ENCODE results near the gene PCCA. TPM values are rescaled to one million over a fixed set of nuclear protein-coding genes. Genes with fewer than 3 reads are reported as not detected.

PCCA gene
- total RNA-seq, 2 donors from 2014 or later: 19.6 to 38.6 TPM

DNA sequence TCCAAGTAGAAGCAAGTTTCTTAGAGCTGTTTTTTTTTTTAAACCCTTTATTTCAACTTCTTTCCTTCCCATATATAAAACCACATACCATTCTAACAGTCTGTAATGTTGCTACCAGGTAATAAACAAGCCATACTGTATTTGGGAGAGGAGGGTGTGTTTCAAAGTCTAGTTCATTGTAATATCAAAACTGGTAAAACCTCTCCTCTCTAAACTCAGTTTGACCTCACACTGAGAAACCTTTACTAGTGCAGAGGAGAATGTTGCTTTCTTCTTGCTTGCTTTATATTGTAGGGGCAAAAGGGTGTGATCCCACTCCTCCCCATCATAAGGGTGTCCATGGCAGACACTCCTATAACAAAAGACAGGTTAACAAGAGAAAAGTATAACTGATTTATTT lies 344.6 kb downstream of the PCCA start:
- no peaks in the 10 kb centered on the region for H3K4me1 ChIP-seq
- DNase-seq (ENCODE audit: low spot score): no peak
- no peak overlapping the region for H3K27ac ChIP-seq
- no peak overlapping the region for H3K4me3 ChIP-seq
- no peaks in the 10 kb centered on the region for H3K9me3 ChIP-seq
- no peaks in the 10 kb centered on the region for H3K36me3 ChIP-seq
- H3K27me3 ChIP-seq: no peaks in the 10 kb centered on the region
- TF ChIP-seq, protein P1, sequence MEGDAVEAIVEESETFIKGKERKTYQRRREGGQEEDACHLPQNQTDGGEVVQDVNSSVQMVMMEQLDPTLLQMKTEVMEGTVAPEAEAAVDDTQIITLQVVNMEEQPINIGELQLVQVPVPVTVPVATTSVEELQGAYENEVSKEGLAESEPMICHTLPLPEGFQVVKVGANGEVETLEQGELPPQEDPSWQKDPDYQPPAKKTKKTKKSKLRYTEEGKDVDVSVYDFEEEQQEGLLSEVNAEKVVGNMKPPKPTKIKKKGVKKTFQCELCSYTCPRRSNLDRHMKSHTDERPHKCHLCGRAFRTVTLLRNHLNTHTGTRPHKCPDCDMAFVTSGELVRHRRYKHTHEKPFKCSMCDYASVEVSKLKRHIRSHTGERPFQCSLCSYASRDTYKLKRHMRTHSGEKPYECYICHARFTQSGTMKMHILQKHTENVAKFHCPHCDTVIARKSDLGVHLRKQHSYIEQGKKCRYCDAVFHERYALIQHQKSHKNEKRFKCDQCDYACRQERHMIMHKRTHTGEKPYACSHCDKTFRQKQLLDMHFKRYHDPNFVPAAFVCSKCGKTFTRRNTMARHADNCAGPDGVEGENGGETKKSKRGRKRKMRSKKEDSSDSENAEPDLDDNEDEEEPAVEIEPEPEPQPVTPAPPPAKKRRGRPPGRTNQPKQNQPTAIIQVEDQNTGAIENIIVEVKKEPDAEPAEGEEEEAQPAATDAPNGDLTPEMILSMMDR (IDR thresholded peaks at IDR 0.05): no peak

DNA sequence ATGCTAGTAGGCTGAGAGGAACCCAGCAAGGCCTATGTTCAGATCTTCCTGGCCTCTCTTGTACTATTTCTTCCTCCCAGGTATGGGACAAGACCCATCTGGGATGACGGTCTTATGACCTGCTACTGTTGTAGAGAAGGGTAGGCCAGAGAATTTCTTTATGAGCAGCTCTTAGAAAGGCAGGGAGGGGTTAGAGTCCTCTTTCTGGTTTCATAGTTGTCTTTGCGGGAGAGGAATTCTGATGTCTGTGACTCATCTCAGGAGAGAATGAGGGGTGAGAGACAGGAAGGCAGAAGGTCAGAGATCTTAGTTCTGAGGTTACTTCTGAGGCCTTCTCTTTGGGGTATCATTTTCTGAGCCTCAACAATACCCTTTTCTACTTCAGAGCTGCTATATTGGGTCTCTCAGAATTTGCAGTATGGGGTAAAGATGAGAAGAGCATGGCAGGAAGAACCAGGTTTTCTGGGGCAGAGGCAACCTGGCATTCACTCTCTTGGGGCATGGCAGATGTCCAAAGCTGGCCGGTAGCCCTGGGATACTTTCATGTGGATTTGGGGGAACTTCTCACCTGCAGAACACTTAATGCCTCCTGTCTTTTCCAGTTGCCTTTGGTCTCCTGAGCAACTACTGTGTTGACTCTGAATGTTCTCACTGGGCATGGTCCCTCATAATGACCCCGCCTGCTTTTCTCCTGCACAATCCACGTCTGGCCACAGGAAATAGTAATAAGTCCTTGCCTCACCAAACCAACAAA lies 345.3 kb downstream of the PCCA start:
- Histone ChIP-seq H3K4me1 (no peaks in the 10 kb centered on the region), H3K36me3 (no peaks in the 10 kb centered on the region), H3K27ac (no peak overlapping the region), H3K4me3 (no peak overlapping the region), H3K27me3 (no peaks in the 10 kb centered on the region), H3K9me3 (no peaks in the 10 kb centered on the region)
- no peak for DNase-seq (ENCODE audit: low spot score)
- TF ChIP-seq, protein P1 (IDR thresholded peaks at IDR 0.05): no peak

- no peak overlapping the region for H3K4me3 ChIP-seq
- TF ChIP-seq, protein P1 (IDR thresholded peaks at IDR 0.05): no peak
- DNase-seq (ENCODE audit: low spot score): no peak
Observed at GRCh38 chr13:100436099-100436498, 347.2 kb downstream of the PCCA start.

DNA sequence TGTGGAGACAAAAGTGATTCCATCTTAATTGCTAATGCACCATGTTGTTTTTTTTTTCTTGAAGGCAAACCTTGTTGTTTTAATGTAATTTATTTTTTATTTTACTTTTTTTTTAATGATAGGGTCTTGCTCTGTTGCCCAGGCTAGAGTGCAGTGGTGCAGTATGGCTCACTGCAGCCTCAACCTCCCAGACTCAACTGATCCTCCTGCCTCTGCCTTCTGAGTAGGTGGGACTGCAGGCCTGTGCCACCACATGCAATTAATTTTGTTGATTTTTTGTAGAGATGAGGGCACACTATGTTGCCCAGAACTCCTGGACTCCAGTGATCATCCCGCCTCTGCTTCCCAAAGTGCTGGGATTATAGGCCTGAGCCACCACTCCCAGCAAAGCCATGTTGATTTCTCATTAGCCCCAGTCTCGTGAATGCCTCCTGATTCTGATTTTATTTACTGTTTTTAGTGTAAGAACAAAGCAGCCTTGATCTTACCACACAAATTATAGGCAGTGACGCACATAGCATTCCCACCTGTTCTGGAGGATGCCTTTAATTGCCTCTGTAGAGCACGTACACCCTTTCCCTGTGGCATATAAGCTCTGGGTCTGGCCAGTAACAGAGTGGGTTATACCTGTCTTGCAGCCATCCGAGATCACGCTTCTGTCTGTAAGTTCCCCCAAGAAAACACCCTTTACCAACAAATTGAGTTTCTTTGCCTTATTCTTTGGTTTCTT lies 349.3 kb downstream of the PCCA start:
- Histone ChIP-seq H3K9me3 (no peaks in the 10 kb centered on the region), H3K36me3 (no peaks in the 10 kb centered on the region), H3K27me3 (no peaks in the 10 kb centered on the region), H3K4me3 (no peak overlapping the region), H3K27ac (no peak overlapping the region), H3K4me1 (no peaks in the 10 kb centered on the region)
- DNase-seq (ENCODE audit: low spot score): no peak
- TF ChIP-seq, protein P1 (IDR thresholded peaks at IDR 0.05): no peak

More at GRCh38 chr13:100436099-100436498, 347.2 kb downstream of the PCCA start:
- Histone ChIP-seq H3K27me3 (no peaks in the 10 kb centered on the region), H3K9me3 (no peaks in the 10 kb centered on the region), H3K27ac (no peak overlapping the region), H3K4me1 (no peaks in the 10 kb centered on the region), H3K36me3 (no peaks in the 10 kb centered on the region)

DNA sequence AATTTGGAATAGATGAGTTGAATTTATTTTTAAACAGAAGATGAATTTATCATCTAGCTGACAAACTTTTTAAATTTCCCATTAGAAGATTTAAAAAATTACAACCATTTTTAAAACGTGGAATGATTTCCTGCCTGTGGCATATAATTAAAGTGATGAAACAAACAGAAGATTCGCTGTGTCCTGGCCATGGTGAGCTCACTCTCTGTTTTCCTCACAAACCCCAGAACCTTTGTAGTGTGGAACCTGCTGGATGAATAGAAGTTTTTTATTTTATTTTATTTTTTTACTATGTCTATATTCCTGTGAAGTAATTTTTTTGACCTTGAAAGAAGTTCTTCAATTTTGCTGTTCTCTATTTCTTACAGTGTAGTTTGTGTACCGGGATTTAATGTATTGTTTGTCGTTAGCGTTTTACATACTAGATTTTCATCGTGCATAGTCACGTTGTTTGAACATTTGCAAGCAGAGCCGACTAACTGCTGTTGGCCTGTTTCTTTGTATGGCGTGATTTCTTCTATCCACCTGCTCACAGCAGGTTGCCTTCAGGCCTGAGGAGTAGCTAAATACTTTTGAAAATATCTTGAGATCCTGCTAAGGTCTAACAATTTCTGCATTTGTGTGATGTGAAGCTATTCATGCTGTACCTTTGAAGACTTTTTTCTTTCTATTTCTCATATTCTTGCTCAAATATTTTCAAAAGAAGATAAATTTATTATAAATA lies 350.5 kb downstream of the PCCA start:
- Histone ChIP-seq H3K4me1 (no peaks in the 10 kb centered on the region), H3K4me3 (no peak overlapping the region), H3K27me3 (no peaks in the 10 kb centered on the region), H3K36me3 (no peaks in the 10 kb centered on the region), H3K27ac (no peak overlapping the region), H3K9me3 (no peaks in the 10 kb centered on the region)
- DNase-seq (ENCODE audit: low spot score): no peak
- TF ChIP-seq, protein P1 (IDR thresholded peaks at IDR 0.05): no peak
